ENCODE results near the gene PRICKLE4.

PRICKLE4 gene

GRCh38 chr6:41740366-41741162 lies 40.0 kb upstream of the PRICKLE4 start:
- no peak overlapping the region for H2AFZ ChIP-seq (ENCODE audit: low read depth, low read length, severe bottlenecking)
- no peak overlapping the region for H3K4me2 ChIP-seq (ENCODE audit: low read depth, low read length, poor library complexity, severe bottlenecking)
- TF ChIP-seq CTCF (IDR thresholded peaks at IDR 0.05; ENCODE audit: insufficient read depth, low read length, poor library complexity, severe bottlenecking), result no peak
- TF ChIP-seq EZH2phosphoT487 (conservative IDR thresholded peaks at IDR 0.05; ENCODE audit: low read length), result no peak
- no peaks in the 10 kb centered on the region for H3K36me3 ChIP-seq (ENCODE audit: low read length)
- H4K20me1 ChIP-seq (ENCODE audit: low read depth, low read length), result no peaks in the 10 kb centered on the region
- no peak overlapping the region for H3K9ac ChIP-seq (ENCODE audit: low read length)
- no peaks in the 10 kb centered on the region for H3K9me2 ChIP-seq (replicated peaks; ENCODE audit: insufficient read depth, low read length)
- H3K9me3 ChIP-seq (ENCODE audit: insufficient read depth, low read length), result no peaks in the 10 kb centered on the region
- no peak overlapping the region for H3K4me3 ChIP-seq (ENCODE audit: insufficient read depth, low read length, poor library complexity, severe bottlenecking)
- H3F3A ChIP-seq (ENCODE audit: insufficient read depth), result no peaks in the 10 kb centered on the region
- no peak overlapping the region for H3K27ac ChIP-seq (ENCODE audit: low read depth, low read length)
- no peaks in the 10 kb centered on the region for H3K79me2 ChIP-seq (ENCODE audit: insufficient read depth, low read length)
- no peaks in the 10 kb centered on the region for H3K27me3 ChIP-seq (ENCODE audit: low read length)

GRCh38 chr6:41741625-41742490 lies 38.7 kb upstream of the PRICKLE4 start:
- no peak for TF ChIP-seq EZH2phosphoT487 (conservative IDR thresholded peaks at IDR 0.05; ENCODE audit: low read length)
- TF ChIP-seq CTCF (IDR thresholded peaks at IDR 0.05; ENCODE audit: insufficient read depth, low read length, poor library complexity, severe bottlenecking), result no peak
- Histone ChIP-seq H3K27me3 (ENCODE audit: low read length) (no peaks in the 10 kb centered on the region), H2AFZ (ENCODE audit: low read depth, low read length, severe bottlenecking) (no peak overlapping the region), H3F3A (ENCODE audit: insufficient read depth) (no peaks in the 10 kb centered on the region), H3K36me3 (ENCODE audit: low read length) (no peaks in the 10 kb centered on the region), H3K27ac (ENCODE audit: low read depth, low read length) (no peak overlapping the region), H4K20me1 (ENCODE audit: low read depth, low read length) (no peaks in the 10 kb centered on the region), H3K9ac (ENCODE audit: low read length) (no peak overlapping the region), H3K9me3 (ENCODE audit: insufficient read depth, low read length) (no peaks in the 10 kb centered on the region), H3K79me2 (ENCODE audit: insufficient read depth, low read length) (no peaks in the 10 kb centered on the region), H3K9me2 (replicated peaks; ENCODE audit: insufficient read depth, low read length) (no peaks in the 10 kb centered on the region), H3K4me2 (ENCODE audit: low read depth, low read length, poor library complexity, severe bottlenecking) (no peak overlapping the region), H3K4me3 (ENCODE audit: insufficient read depth, low read length, poor library complexity, severe bottlenecking) (no peak overlapping the region)

GRCh38 chr6:41743406-41744235 lies 37.0 kb upstream of the PRICKLE4 start:
- Histone ChIP-seq H3K9me2 (replicated peaks; ENCODE audit: insufficient read depth, low read length) (no peaks in the 10 kb centered on the region), H3F3A (ENCODE audit: insufficient read depth) (no peaks in the 10 kb centered on the region), H3K27ac (ENCODE audit: low read depth, low read length) (no peak overlapping the region), H2AFZ (ENCODE audit: low read depth, low read length, severe bottlenecking) (no peak overlapping the region), H3K36me3 (ENCODE audit: low read length) (no peaks in the 10 kb centered on the region), H3K9me3 (ENCODE audit: insufficient read depth, low read length) (no peaks in the 10 kb centered on the region), H3K9ac (ENCODE audit: low read length) (no peak overlapping the region), H3K4me2 (ENCODE audit: low read depth, low read length, poor library complexity, severe bottlenecking) (no peak overlapping the region), H4K20me1 (ENCODE audit: low read depth, low read length) (no peaks in the 10 kb centered on the region), H3K27me3 (ENCODE audit: low read length) (no peaks in the 10 kb centered on the region), H3K79me2 (ENCODE audit: insufficient read depth, low read length) (no peaks in the 10 kb centered on the region), H3K4me3 (ENCODE audit: insufficient read depth, low read length, poor library complexity, severe bottlenecking) (no peak overlapping the region)
- no peak for TF ChIP-seq EZH2phosphoT487 (conservative IDR thresholded peaks at IDR 0.05; ENCODE audit: low read length)
- TF ChIP-seq CTCF (IDR thresholded peaks at IDR 0.05; ENCODE audit: insufficient read depth, low read length, poor library complexity, severe bottlenecking), result no peak
